NOMO-1 (cell line): ENCODE results near the gene CCDC40.

Experiments
- DNase-seq, 2 experiments: peaks; one replicate each; lab custom pipeline; 2025; ENCODE audit not compliant: unreplicated experiment in 2 of 2; lab: John Stamatoyannopoulos, UW

Gene CCDC40

GRCh38 chr17:80129006-80129565 lies 92.6 kb downstream of the CCDC40 start:
- DNase-seq, result no peak

GRCh38 chr17:80130992-80131391 lies 94.5 kb downstream of the CCDC40 start:
- no peak for DNase-seq

- DNase-seq, result no peak
Measured at GRCh38 chr17:80132906-80133625, 96.6 kb downstream of the CCDC40 start.

- no peak for DNase-seq
Measured at GRCh38 chr17:80133626-80133970, 97.2 kb downstream of the CCDC40 start.

GRCh38 chr17:80137131-80137530 lies 100.7 kb downstream of the CCDC40 start:
- DNase-seq, result no peak

GRCh38 chr17:80138856-80139426 lies 102.5 kb downstream of the CCDC40 start:
- DNase-seq, result no peak

- no peak for DNase-seq
Measured at GRCh38 chr17:80141463-80142165, 105.2 kb downstream of the CCDC40 start.

- DNase-seq, result no peak
Measured at GRCh38 chr17:80142929-80143328, 106.5 kb downstream of the CCDC40 start.

- DNase-seq, result no peak
Measured at GRCh38 chr17:80145076-80146075, 108.9 kb downstream of the CCDC40 start.

GRCh38 chr17:80146121-80147034 lies 109.9 kb downstream of the CCDC40 start:
- peak; percentile 38 to 43 for DNase-seq

- peak; percentile 99 for DNase-seq
Measured at GRCh38 chr17:80147035-80147822, 110.8 kb downstream of the CCDC40 start, which contains the start of gene EIF4A3. TSS of gene EIF4A3 (minus strand) at chr17:80147128. CDS start at chr17:80146961, 167 bp downstream.
